Ovary (tissue), 9 donors: ENCODE data around the gene OR52W1. TPM values are rescaled to one million over a fixed set of nuclear protein-coding genes. Genes with fewer than 3 reads are reported as not detected.

Source experiments
- DNase-seq, 5 donors: peaks; one replicate each; pipeline ENCODE4 v3.0.0-alpha.2; 2019 to 2020
- H3K27ac ChIP-seq, 2 donors: fragments of 200-600 bp; one replicate each; pipeline versions ENCODE4 v1.5.1 to v1.8.0; 2019 to 2022
- H3K27me3 ChIP-seq: fragments of 200-600 bp; one replicate; pipeline ENCODE4 v1.8.0; 2022
- H3K36me3 ChIP-seq: fragments of 200-600 bp; sonication (generic); one replicate; pipeline ENCODE4 v1.5.1; 2019
- H3K4me1 ChIP-seq: one replicate; pipeline ENCODE4 v1.8.1; 2013; ENCODE audit warnings: mild to moderate bottlenecking, moderate library complexity; ENCODE audit not compliant: insufficient read depth
- H3K4me3 ChIP-seq: fragments of 200-600 bp; sonication (generic); one replicate; pipeline ENCODE4 v1.5.1; 2017
- H3K9me3 ChIP-seq, 2 donors: fragments of 200-600 bp in 1 of 2; sonication (generic) in 1 of 2; one replicate each; pipeline versions ENCODE4 v1.5.1 to v1.8.1; 2013 to 2019; ENCODE audit warnings: mild to moderate bottlenecking in 1 of 2, moderate library complexity in 1 of 2
- CTCF ChIP-seq, 3 donors: fragments of 450-650 bp in 2 of 3; fragments of 200-600 bp in 1 of 3; IDR thresholded peaks; one replicate each; pipeline versions ENCODE4 v1.5.1 to v1.8.0; 2016 to 2022; ENCODE audit warnings: antibody characterized with exemption in 3 of 3, mild to moderate bottlenecking in 1 of 3
- EP300 ChIP-seq: sonication (generic); formaldehyde crosslinking; IDR thresholded peaks from one replicate; pipeline ENCODE4 v1.6.1; 2017; ENCODE audit warnings: antibody characterized with exemption
- POLR2A ChIP-seq: fragments of 450-650 bp; IDR thresholded peaks from one replicate; pipeline ENCODE4 v1.6.1; 2017; ENCODE audit warnings: antibody characterized with exemption, mild to moderate bottlenecking, moderate library complexity
- WGBS, 3 donors: extraction: QIAGEN DNeasy Blood & Tissue Kit in 1 of 3; methylation state at CpG; one replicate each; pipeline versions ENCODE4 v1.1.5 to v1.1.7; 2013 to 2017; 5-methylcytosine and 5-hydroxymethylcytosine counted together
- intact Hi-C, 4 donors: fragments of 100-400 bp; cut with DNase I; formaldehyde crosslinking; loops; one replicate each; pipeline versions ENCODE4 v1.11.0 to v1.15.1; 2022 to 2023
- polyA plus RNA-seq, 2 donors: library from polyadenylated mRNA; stranded (reverse); fragments of 200-250 nt in 1 of 2; fragments of 350-450 nt in 1 of 2; fragmentation: Illumina TruSeq in 1 of 2; extraction: RNeasy Lipid Tissue Mini Kit (QIAGEN cat#74804) in 1 of 2; gene quantifications; one replicate each; pipeline ENCODE4 v1.2.3, GENCODE V29; 2013 to 2014
- total RNA-seq, 7 donors: library from RNA; depleted of rRNA in 2 of 7; stranded (reverse); fragments of >200 nt in 2 of 7; fragmentation: NEBNext Ultra II Directional in 3 of 7; extraction: Animal tissue kit (Norgen Biotek cat#: 25700) in 3 of 7; gene quantifications; one replicate each; pipeline versions ENCODE4 v1.1.0 to v1.2.4, GENCODE V29; 2016 to 2023
- donor health status: DM: no; HTN: no; CAD: no; lungs with moderate emphysema.
- donor health status: DM: no; HTN: no; CAD: no.
- donor health status: Bipolar disorder and iron deficiency.
- donor health status: DM: yes; HTN: yes; CAD: no.
- donor health status: DM: no; HTN: no; CAD: no.
- donor health status: DM: yes; HTN: yes; CAD: no.

The OR52W1 gene
- total and polyA plus RNA-seq, 9 donors: not detected

- 80 to 90% (median 82%) methylated on average over 1 of the region's 1 CpG for WGBS, 3 donors
- H3K27me3 ChIP-seq: no peaks in the 10 kb centered on the region
- H3K4me3 ChIP-seq: no peak within 1 kb of the TSS
- no peak for DNase-seq
- no peaks in the 10 kb centered on the region for H3K9me3 ChIP-seq
- TF ChIP-seq CTCF (IDR thresholded peaks at IDR 0.05) (no peak), POLR2A (no peak), EP300 (no peak)
- no peaks in the 10 kb centered on the region for H3K36me3 ChIP-seq
- intact Hi-C loops: no loop called here
- H3K27ac ChIP-seq: no peak within 1 kb of the TSS
- no peaks in the 10 kb centered on the region for H3K4me1 ChIP-seq
These were observed 28.8 kb upstream of the OR52W1 start, which contains the start of gene OR52B2 for GRCh38 chr11:6170226-6170625. TSS of gene OR52B2 (minus strand) at chr11:6170326. CDS start at chr11:6170326, 0 bp downstream.

GRCh38 chr11:6175440-6175839 lies 23.6 kb upstream of the OR52W1 start:
- H3K4me1 ChIP-seq: no peaks in the 10 kb centered on the region
- WGBS, 3 donors: 53 to 62% (median 57%) methylated on average over 2 of the region's 2 CpGs
- no peak overlapping the region for H3K27ac ChIP-seq
- no peaks in the 10 kb centered on the region for H3K9me3 ChIP-seq
- DNase-seq: no peak
- TF ChIP-seq CTCF (IDR thresholded peaks at IDR 0.05) (no peak), EP300 (no peak), POLR2A (no peak)
- H3K36me3 ChIP-seq: no peaks in the 10 kb centered on the region
- H3K4me3 ChIP-seq: no peak overlapping the region
- no peaks in the 10 kb centered on the region for H3K27me3 ChIP-seq
- intact Hi-C loops: no loop called here

- TF ChIP-seq POLR2A (no peak), CTCF (IDR thresholded peaks at IDR 0.05) (no peak), EP300 (no peak)
These were observed 7.3 kb upstream of the OR52W1 start for GRCh38 chr11:6191742-6192141.

GRCh38 chr11:6194065-6194581 lies 4.9 kb upstream of the OR52W1 start:
- TF ChIP-seq POLR2A: no peak
- Histone ChIP-seq H3K27me3 (no peaks in the 10 kb centered on the region), H3K9me3 (no peaks in the 10 kb centered on the region), H3K36me3 (no peaks in the 10 kb centered on the region), H3K27ac (no peak overlapping the region), H3K4me1 (no peaks in the 10 kb centered on the region), H3K4me3 (no peak overlapping the region)
- intact Hi-C loops: loop anchor here in 1 of 4 donors (5.0 kb wide), 1 partner anchor 48 kb away; no protein-coding TSS in a partner anchor
- WGBS, 3 donors: 4 to 23% (median 7%) methylated on average over 1 of the region's 1 CpG
- no peak for DNase-seq

More at GRCh38 chr11:6191742-6192141, 7.3 kb upstream of the OR52W1 start:
- no peaks in the 10 kb centered on the region for H3K36me3 ChIP-seq
- no peak overlapping the region for H3K4me3 ChIP-seq
- intact Hi-C loops: loop anchor here in 1 of 4 donors (5.0 kb wide), 1 partner anchor 51 kb away; no protein-coding TSS in a partner anchor
- no peak overlapping the region for H3K27ac ChIP-seq
- no peaks in the 10 kb centered on the region for H3K9me3 ChIP-seq
- no peaks in the 10 kb centered on the region for H3K27me3 ChIP-seq
- no peaks in the 10 kb centered on the region for H3K4me1 ChIP-seq
- DNase-seq: no peak

- intact Hi-C loops: loop anchor here in 1 of 4 donors (2.0 kb wide), 1 partner anchor 34 kb away; no protein-coding TSS in a partner anchor
- no peaks in the 10 kb centered on the region for H3K4me1 ChIP-seq
- no peak overlapping the region for H3K27ac ChIP-seq
- H3K27me3 ChIP-seq: no peaks in the 10 kb centered on the region
- no peak for TF ChIP-seq POLR2A
- no peak for TF ChIP-seq CTCF (IDR thresholded peaks at IDR 0.05)
- no peak for TF ChIP-seq EP300
- H3K4me3 ChIP-seq: no peak overlapping the region
- H3K9me3 ChIP-seq: no peaks in the 10 kb centered on the region
- WGBS, 3 donors: 42 to 46% (median 45%) methylated on average over 4 of the region's 4 CpGs
- H3K36me3 ChIP-seq: no peaks in the 10 kb centered on the region
- no peak for DNase-seq
These were observed 2.6 kb upstream of the OR52W1 start for GRCh38 chr11:6196396-6196795.
